ENCODE measurements around the gene PDZD4. TPM values are rescaled to one million over a fixed set of nuclear protein-coding genes. Genes with fewer than 3 reads are reported as not detected.

The PDZD4 gene
- polyA plus RNA-seq, 3 donors = 0.11 TPM; not detected in 2

- H3K27ac ChIP-seq (ENCODE audit: low read depth in 1 of 2, low read length in 2 of 2) = no peak overlapping the region
- Mint-ChIP-seq H3K4me1 (peaks cover 14% of the 10 kb centered on the region), H3K27me3 (ENCODE audit: low read depth in 3 of 3) (peaks cover 1 to 23% (median 16%) of the 10 kb centered on the region in 3 donors), H3K36me3 (no peaks in the 10 kb centered on the region), H3K4me3 (no peak overlapping the region), H3K9me3 (peaks cover 0 to 3% (median 0%) of the 10 kb centered on the region in 7 donors), H3K27ac (no peak overlapping the region)
- no peak overlapping the region for H2AFZ ChIP-seq (ENCODE audit: insufficient read depth, low read depth, low read length, poor library complexity, severe bottlenecking)
- no peaks in the 10 kb centered on the region for H3K36me3 ChIP-seq (replicated peaks in 1 of 2; ENCODE audit: control insufficient read depth in 1 of 2, insufficient read depth in 2 of 2, low read length in 2 of 2)
- H3K4me1 ChIP-seq (ENCODE audit: control insufficient read depth in 1 of 2, insufficient read depth in 2 of 2, low read length in 2 of 2) = peaks cover 0 to 5% of the 10 kb centered on the region in 2 donors
- H3K4me3 ChIP-seq (replicated peaks in 1 of 3; ENCODE audit: low read depth in 2 of 3, low read length in 3 of 3) = no peak overlapping the region
- WGBS (ENCODE audit: insufficient coverage) = no CpG with 5 or more reads among the region's 7 CpGs
- H3K9ac ChIP-seq (ENCODE audit: insufficient read depth, low read length, poor library complexity, severe bottlenecking) = no peak overlapping the region
- H3K27me3 ChIP-seq (ENCODE audit: control insufficient read depth in 2 of 2, insufficient read depth in 2 of 2, low read length in 2 of 2) = no peaks in the 10 kb centered on the region
- intact Hi-C loops (cut with micrococcal nuclease) = loop anchor here (5.0 to 10.0 kb wide), 3 partner anchors 160 to 190 kb away; partner anchors contain the start of gene ARHGAP4 (in 1 of the 2)
- no peak overlapping the region for H3K4me2 ChIP-seq (replicated peaks; ENCODE audit: extremely low read depth, low read length, poor library complexity, severe bottlenecking)
- H3K9me3 ChIP-seq (replicated peaks in 1 of 2; ENCODE audit: control insufficient read depth in 1 of 2, insufficient read depth in 1 of 2, low read length in 2 of 2) = no peaks in the 10 kb centered on the region
- TF ChIP-seq, protein P1, sequence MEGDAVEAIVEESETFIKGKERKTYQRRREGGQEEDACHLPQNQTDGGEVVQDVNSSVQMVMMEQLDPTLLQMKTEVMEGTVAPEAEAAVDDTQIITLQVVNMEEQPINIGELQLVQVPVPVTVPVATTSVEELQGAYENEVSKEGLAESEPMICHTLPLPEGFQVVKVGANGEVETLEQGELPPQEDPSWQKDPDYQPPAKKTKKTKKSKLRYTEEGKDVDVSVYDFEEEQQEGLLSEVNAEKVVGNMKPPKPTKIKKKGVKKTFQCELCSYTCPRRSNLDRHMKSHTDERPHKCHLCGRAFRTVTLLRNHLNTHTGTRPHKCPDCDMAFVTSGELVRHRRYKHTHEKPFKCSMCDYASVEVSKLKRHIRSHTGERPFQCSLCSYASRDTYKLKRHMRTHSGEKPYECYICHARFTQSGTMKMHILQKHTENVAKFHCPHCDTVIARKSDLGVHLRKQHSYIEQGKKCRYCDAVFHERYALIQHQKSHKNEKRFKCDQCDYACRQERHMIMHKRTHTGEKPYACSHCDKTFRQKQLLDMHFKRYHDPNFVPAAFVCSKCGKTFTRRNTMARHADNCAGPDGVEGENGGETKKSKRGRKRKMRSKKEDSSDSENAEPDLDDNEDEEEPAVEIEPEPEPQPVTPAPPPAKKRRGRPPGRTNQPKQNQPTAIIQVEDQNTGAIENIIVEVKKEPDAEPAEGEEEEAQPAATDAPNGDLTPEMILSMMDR (IDR thresholded peaks at IDR 0.05) = no peak
- H4K20me1 ChIP-seq (ENCODE audit: insufficient read depth, low read length) = no peaks in the 10 kb centered on the region
- DNase-seq = no peak
- no peaks in the 10 kb centered on the region for H3K79me2 ChIP-seq (ENCODE audit: insufficient read depth, low read length)
Measured at GRCh38 chrX:153764786-153765137, 65.6 kb downstream of the PDZD4 start.

DNA sequence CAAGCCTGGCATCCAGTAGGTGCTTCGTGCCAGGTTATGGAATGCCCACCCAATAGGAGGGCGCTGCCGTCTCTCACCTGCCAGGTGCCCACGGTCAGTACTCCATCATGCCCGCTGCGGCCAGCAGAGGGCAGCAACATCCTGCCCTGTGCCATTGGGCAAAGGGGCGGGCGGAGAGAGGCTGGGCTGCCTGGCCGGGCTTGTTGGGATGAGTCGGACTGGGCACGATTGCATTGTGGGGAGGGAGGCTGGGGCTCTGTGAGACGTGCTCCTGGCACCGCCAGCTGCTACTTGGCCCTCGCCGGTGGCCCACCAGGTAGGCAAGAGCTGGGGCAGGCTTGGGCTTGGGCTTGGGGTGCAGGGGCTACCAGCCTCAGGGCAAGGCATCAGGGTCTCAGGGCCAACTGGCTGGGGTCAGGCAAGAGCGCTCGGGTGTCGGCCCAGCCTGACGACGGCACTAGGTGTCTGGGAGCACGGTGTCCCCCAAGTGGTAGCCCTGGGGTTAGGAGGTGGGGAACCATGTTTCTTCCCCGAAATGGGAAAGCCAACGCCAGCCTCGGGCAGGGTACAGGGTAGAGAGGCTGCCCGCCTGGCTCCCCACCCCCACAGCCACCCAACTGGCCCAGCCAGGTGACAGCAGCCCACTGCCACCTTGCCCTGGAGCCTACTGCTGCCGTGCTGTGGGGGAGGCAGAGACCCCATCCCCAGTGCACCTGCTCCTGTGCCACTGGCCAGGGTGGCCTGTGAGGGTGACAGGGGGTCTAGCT lies 66.2 kb downstream of the PDZD4 start, which contains the start of gene PLXNB3:
Gene PLXNB3, plus strand, starts transcription at position 261 of the 767 bp plus-strand sequence. CDS start 1,287 bp downstream, outside the sequence.
- Histone ChIP-seq H2AFZ (ENCODE audit: insufficient read depth, low read depth, low read length, poor library complexity, severe bottlenecking) (no peak within 1 kb of the TSS), H3K79me2 (ENCODE audit: insufficient read depth, low read length) (no peaks in the 10 kb centered on the region), H3K9ac (ENCODE audit: insufficient read depth, low read length, poor library complexity, severe bottlenecking) (no peak within 1 kb of the TSS), H3K36me3 (replicated peaks in 1 of 2; ENCODE audit: control insufficient read depth in 1 of 2, insufficient read depth in 2 of 2, low read length in 2 of 2) (no peaks in the 10 kb centered on the region), H3K27ac (ENCODE audit: low read depth in 1 of 2, low read length in 2 of 2) (no peak within 1 kb of the TSS), H3K4me1 (ENCODE audit: control insufficient read depth in 1 of 2, insufficient read depth in 2 of 2, low read length in 2 of 2) (peaks cover 0 to 5% of the 10 kb centered on the region in 2 donors), H3K4me3 (replicated peaks in 1 of 3; ENCODE audit: low read depth in 2 of 3, low read length in 3 of 3) (no peak within 1 kb of the TSS), H3K9me3 (replicated peaks in 1 of 2; ENCODE audit: control insufficient read depth in 1 of 2, insufficient read depth in 1 of 2, low read length in 2 of 2) (no peaks in the 10 kb centered on the region), H3K4me2 (replicated peaks; ENCODE audit: extremely low read depth, low read length, poor library complexity, severe bottlenecking) (no peak within 1 kb of the TSS), H3K27me3 (ENCODE audit: control insufficient read depth in 2 of 2, insufficient read depth in 2 of 2, low read length in 2 of 2) (no peaks in the 10 kb centered on the region), H4K20me1 (ENCODE audit: insufficient read depth, low read length) (no peaks in the 10 kb centered on the region)
- H3K4me1 Mint-ChIP-seq = peaks cover 14% of the 10 kb centered on the region
- H3K4me3 Mint-ChIP-seq = no peak within 1 kb of the TSS
- H3K27me3 Mint-ChIP-seq (ENCODE audit: low read depth in 3 of 3) = peaks cover 1 to 23% (median 16%) of the 10 kb centered on the region in 3 donors
- no peak within 1 kb of the TSS for H3K27ac Mint-ChIP-seq
- no peaks in the 10 kb centered on the region for H3K36me3 Mint-ChIP-seq
- intact Hi-C loops (cut with micrococcal nuclease) = loop anchor here (5.0 to 10.0 kb wide), 3 partner anchors 161 to 191 kb away; partner anchors contain the start of gene ARHGAP4 (in 1 of the 2)
- DNase-seq = peak; percentile 52 to 66 (median 59)
- peaks cover 0 to 3% (median 0%) of the 10 kb centered on the region in 7 donors for H3K9me3 Mint-ChIP-seq
- 12% methylated on average over 10 of the region's 26 CpGs for WGBS (ENCODE audit: insufficient coverage)
- TF ChIP-seq, protein P1 (IDR thresholded peaks at IDR 0.05) = peak; percentile 72
